Occipital lobe (tissue), 2 donors: ENCODE results near the gene OSCAR. TPM values are rescaled to one million over a fixed set of nuclear protein-coding genes. Genes with fewer than 3 reads are reported as not detected.
"Not testable (repeated sequence)": the region's sequence is repeated elsewhere in the genome, so short reads cannot be mapped to it uniquely, and the experiment has no call there.

Source experiments
- DNase-seq: peaks from one replicate; lab custom pipeline; 2025; lab: John Stamatoyannopoulos, UW
- total RNA-seq: library from RNA; depleted of rRNA; stranded (reverse); fragments of >200 nt; gene quantifications from one replicate; pipeline ENCODE4 v1.2.3, GENCODE V29; 2014

The OSCAR gene
- total RNA-seq, 1 donor from 2014 or later, result 0.47 TPM

GRCh38 chr19:54127688-54128440 lies 27.3 kb upstream of the OSCAR start:
- DNase-seq, result no peak

- DNase-seq, result no peak
These were observed 25.1 kb upstream of the OSCAR start for GRCh38 chr19:54125713-54126112.

GRCh38 chr19:54124393-54124792 lies 23.8 kb upstream of the OSCAR start:
- no peak for DNase-seq

GRCh38 chr19:54123682-54124081 lies 23.1 kb upstream of the OSCAR start:
- DNase-seq, result no peak

GRCh38 chr19:54121259-54121658 lies 20.7 kb upstream of the OSCAR start:
- no peak for DNase-seq

- peak; percentile 97 for DNase-seq
These were observed 14.8 kb upstream of the OSCAR start, which contains the start of the genes PRPF31 and TFPT for GRCh38 chr19:54115109-54116063. PRPF31 (plus strand) TSS chr19:54115754; CDS start chr19:54118279, 2,525 bp downstream. TFPT (minus strand) TSS chr19:54115657; CDS start chr19:54115269, 388 bp downstream.

GRCh38 chr19:54114340-54115108 lies 13.9 kb upstream of the OSCAR start:
- peak; percentile 9 for DNase-seq

- DNase-seq, result no peak
These were observed 9.0 kb upstream of the OSCAR start for GRCh38 chr19:54109651-54110050.

- no peak for DNase-seq
These were observed 7.9 kb upstream of the OSCAR start for GRCh38 chr19:54108496-54108895.

- DNase-seq, result no peak
These were observed 7.4 kb upstream of the OSCAR start for GRCh38 chr19:54107876-54108490.

GRCh38 chr19:54106716-54107115 lies 6.1 kb upstream of the OSCAR start:
- no peak for DNase-seq

- DNase-seq, result no peak
These were observed 5.2 kb upstream of the OSCAR start for GRCh38 chr19:54105796-54106195.

- no peak for DNase-seq
These were observed 4.6 kb upstream of the OSCAR start for GRCh38 chr19:54104998-54105715.

- DNase-seq, result peak; percentile 95
These were observed 2.0 kb upstream of the OSCAR start, which contains the start of gene NDUFA3 for GRCh38 chr19:54102421-54103169. NDUFA3 (plus strand) TSS chr19:54102855; CDS start chr19:54102879, 24 bp downstream.

- not testable (repeated sequence) for DNase-seq
These were observed 724 bp downstream of the OSCAR start for GRCh38 chr19:54099903-54100255.

- no peak for DNase-seq
These were observed 1.3 kb downstream of the OSCAR start for GRCh38 chr19:54099190-54099902.

- DNase-seq, result no peak
These were observed 3.9 kb downstream of the OSCAR start for GRCh38 chr19:54096617-54097106.

GRCh38 chr19:54095859-54096616 lies 4.6 kb downstream of the OSCAR start:
- peak; percentile 18 for DNase-seq
